Fibroblast of lung (primary cell): ENCODE results near the gene MYO5B. TPM values are rescaled to one million over a fixed set of nuclear protein-coding genes. Genes with fewer than 3 reads are reported as not detected.
"Not testable (repeated sequence)": the region's sequence is repeated elsewhere in the genome, so short reads cannot be mapped to it uniquely, and the experiment has no call there.

Experiments used
- DNase-seq, 2 donors: peaks; one replicate each; pipeline versions ENCODE4 v3.0.0 to v3.0.0-alpha.2; 2010; ENCODE audit warnings: low read depth in 2 of 2
- H2AFZ ChIP-seq: 2 replicates; pipeline ENCODE4 v1.5.1; 2012; ENCODE audit warnings: low read length, control low read depth, inconsistent platforms
- H3K27ac ChIP-seq: 2 replicates; pipeline ENCODE4 v1.5.1; 2011; ENCODE audit warnings: low read length, control low read depth; ENCODE audit not compliant: insufficient read depth
- H3K27me3 ChIP-seq: 2 replicates; pipeline ENCODE4 v1.5.1; 2011; ENCODE audit warnings: mild to moderate bottlenecking, low read length; ENCODE audit not compliant: control insufficient read depth, insufficient read depth
- H3K36me3 ChIP-seq: 2 replicates; pipeline ENCODE4 v1.5.1; 2011; ENCODE audit warnings: low read length; ENCODE audit not compliant: control insufficient read depth, insufficient read depth
- H3K4me1 ChIP-seq: 2 replicates; pipeline ENCODE4 v1.5.1; 2011; ENCODE audit warnings: low read length; ENCODE audit not compliant: control insufficient read depth, insufficient read depth; ENCODE audit errors: extremely low read depth
- H3K4me2 ChIP-seq: 2 replicates; pipeline ENCODE4 v1.5.1; 2011; ENCODE audit warnings: low read length, control low read depth; ENCODE audit not compliant: insufficient read depth; ENCODE audit errors: extremely low read depth
- H3K4me3 ChIP-seq, 4 experiments: fragments of 200-600 bp in 1 of 4; sonication (generic) in 1 of 4; replicated peaks in 1 of 4; 2 replicates each; pipeline ENCODE4 v1.5.1; 2011 to 2016; ENCODE audit warnings: low read length in 4 of 4, low read depth in 3 of 4, mild to moderate bottlenecking in 3 of 4, control low read depth in 2 of 4, inconsistent platforms in 1 of 4, mixed read lengths in 1 of 4; ENCODE audit not compliant: insufficient read depth in 1 of 4; ENCODE audit errors: control extremely low read depth in 1 of 4
- H3K79me2 ChIP-seq: 2 replicates; pipeline ENCODE4 v1.5.1; 2012; ENCODE audit warnings: mild to moderate bottlenecking, low read length, inconsistent platforms; ENCODE audit not compliant: control insufficient read depth, insufficient read depth
- H3K9ac ChIP-seq: 2 replicates; pipeline ENCODE4 v1.5.1; 2011; ENCODE audit warnings: mild to moderate bottlenecking, low read length, control low read depth; ENCODE audit not compliant: insufficient read depth
- H3K9me3 ChIP-seq: 2 replicates; pipeline ENCODE4 v1.5.1; 2012; ENCODE audit warnings: low read depth, low read length; ENCODE audit not compliant: control insufficient read depth, insufficient read depth
- H4K20me1 ChIP-seq: 2 replicates; pipeline ENCODE4 v1.5.1; 2011; ENCODE audit warnings: low read length; ENCODE audit not compliant: control insufficient read depth, insufficient read depth; ENCODE audit errors: extremely low read depth
- EZH2 ChIP-seq: IDR thresholded peaks from 2 replicates; pipeline ENCODE4 v1.5.1; 2012; ENCODE audit warnings: low read length, control low read depth, mild to moderate bottlenecking; ENCODE audit errors: missing control alignments
- polyA plus RNA-seq, 2 donors: library from polyadenylated mRNA; depleted of rRNA in 1 of 2; stranded (reverse) in 1 of 2; unstranded in 1 of 2; fragments of >200 nt; gene quantifications; 2 replicates each; pipeline ENCODE4 v1.2.1, GENCODE V29; 2011 to 2012; ENCODE audit warnings: missing spikeins in 1 of 2
- total RNA-seq: library from RNA; depleted of rRNA; stranded (reverse); fragments of >200 nt; gene quantifications from 2 replicates; pipeline ENCODE4 v1.2.1, GENCODE V29; 2014
- TF ChIP-seq, protein P1 (sequence below), 2 donors: IDR thresholded peaks in 1 of 2; conservative IDR thresholded peaks in 1 of 2; 1 replicate in 1 of 2; 2 replicates in 1 of 2; pipeline ENCODE4 v1.5.1; 2011 to 2012; ENCODE audit warnings: low read length in 2 of 2, control low read depth in 1 of 2, inconsistent platforms in 1 of 2, low read depth in 1 of 2, mild to moderate bottlenecking in 1 of 2

Gene MYO5B
- total and polyA plus RNA-seq, 2 donors (not counting 1 experiment from before 2014, with no cell fraction given), result under 0.01 to 0.06 TPM

DNA sequence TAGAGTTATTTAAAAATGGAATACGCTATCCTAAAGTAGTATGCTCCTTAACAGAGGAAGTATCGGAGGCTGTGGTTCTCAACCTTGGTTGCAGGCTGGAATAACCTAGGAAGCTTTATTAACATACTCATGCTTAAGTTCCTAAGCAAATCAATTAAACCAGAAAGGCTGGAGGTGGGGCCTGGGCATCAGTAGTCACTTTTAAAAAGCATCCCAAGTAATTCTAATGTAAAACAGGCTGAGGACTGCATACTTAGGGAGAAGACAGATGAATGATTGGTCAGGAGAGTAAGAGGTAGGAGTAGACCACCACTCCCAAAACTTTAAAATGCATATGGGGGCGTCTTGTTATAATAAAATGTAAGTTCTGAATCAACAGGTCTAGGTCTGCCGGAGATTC is 396.9 kb downstream of the MYO5B start:
- DNase-seq, result no peak
- no peaks in the 10 kb centered on the region for H3K79me2 ChIP-seq
- TF ChIP-seq EZH2, result no peak
- TF ChIP-seq, protein P1, sequence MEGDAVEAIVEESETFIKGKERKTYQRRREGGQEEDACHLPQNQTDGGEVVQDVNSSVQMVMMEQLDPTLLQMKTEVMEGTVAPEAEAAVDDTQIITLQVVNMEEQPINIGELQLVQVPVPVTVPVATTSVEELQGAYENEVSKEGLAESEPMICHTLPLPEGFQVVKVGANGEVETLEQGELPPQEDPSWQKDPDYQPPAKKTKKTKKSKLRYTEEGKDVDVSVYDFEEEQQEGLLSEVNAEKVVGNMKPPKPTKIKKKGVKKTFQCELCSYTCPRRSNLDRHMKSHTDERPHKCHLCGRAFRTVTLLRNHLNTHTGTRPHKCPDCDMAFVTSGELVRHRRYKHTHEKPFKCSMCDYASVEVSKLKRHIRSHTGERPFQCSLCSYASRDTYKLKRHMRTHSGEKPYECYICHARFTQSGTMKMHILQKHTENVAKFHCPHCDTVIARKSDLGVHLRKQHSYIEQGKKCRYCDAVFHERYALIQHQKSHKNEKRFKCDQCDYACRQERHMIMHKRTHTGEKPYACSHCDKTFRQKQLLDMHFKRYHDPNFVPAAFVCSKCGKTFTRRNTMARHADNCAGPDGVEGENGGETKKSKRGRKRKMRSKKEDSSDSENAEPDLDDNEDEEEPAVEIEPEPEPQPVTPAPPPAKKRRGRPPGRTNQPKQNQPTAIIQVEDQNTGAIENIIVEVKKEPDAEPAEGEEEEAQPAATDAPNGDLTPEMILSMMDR (conservative IDR thresholded peaks at IDR 0.05 in 1 of 2, IDR thresholded peaks at IDR 0.05 in 1 of 2; ENCODE audit: low read depth in 1 of 2, low read length in 2 of 2), result no peak

DNA sequence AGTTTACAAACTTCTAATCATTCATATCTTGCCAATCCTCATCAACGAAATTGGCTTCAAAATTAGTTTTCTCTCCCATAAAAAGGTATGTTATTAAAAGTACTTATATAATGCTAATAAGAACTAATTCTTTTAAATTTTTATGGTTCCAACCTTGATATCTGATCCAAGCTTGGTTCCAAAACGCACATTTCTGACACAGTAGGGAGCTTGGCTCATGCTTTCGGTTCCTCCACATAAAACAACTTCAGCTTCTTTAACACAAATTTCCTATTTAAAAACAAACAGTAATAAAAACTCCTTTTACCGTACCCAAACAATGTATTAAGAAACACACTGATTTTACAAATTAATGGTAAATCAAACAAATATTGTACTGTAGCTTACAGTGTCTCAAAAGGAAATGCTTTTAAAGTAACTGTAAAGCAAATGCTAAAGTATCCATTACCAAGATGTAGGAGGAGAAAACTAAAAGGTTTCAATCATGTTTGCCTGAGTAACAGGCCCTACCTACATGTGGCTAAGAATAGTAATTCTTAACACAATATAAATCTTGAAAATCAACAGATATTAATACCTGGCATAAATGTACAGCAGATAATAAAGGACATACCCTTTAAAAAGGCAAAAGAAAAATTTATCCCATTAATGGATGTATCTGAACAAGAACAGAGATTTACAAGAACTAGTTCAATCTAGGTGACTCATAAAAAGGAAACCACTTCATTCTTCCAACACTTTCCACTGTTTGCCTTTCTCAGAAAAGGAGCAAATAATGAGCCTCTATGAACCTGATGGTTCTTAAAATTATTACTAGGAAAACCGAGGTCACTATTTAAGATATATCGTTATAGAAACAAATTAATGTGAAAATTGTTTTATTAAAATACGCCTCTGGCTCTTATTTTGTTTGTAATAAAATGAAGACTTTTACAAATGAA is 399.1 kb downstream of the MYO5B start:
- Histone ChIP-seq H3K9me3 (no peaks in the 10 kb centered on the region), H3K27me3 (no peaks in the 10 kb centered on the region), H3K36me3 (no peaks in the 10 kb centered on the region), H3K4me2 (no peak overlapping the region), H3K27ac (no peak overlapping the region), H2AFZ (no peak overlapping the region), H3K4me1 (no peaks in the 10 kb centered on the region), H3K4me3 (no peak overlapping the region), H4K20me1 (no peaks in the 10 kb centered on the region), H3K9ac (no peak overlapping the region), H3K79me2 (no peaks in the 10 kb centered on the region)
- DNase-seq, result peak in 1 of 2 donors; percentile 42
- no peak for TF ChIP-seq EZH2
- TF ChIP-seq, protein P1 (conservative IDR thresholded peaks at IDR 0.05 in 1 of 2, IDR thresholded peaks at IDR 0.05 in 1 of 2; ENCODE audit: low read depth in 1 of 2, low read length in 2 of 2), result no peak

More for the DNA sequence above, 396.9 kb downstream of the MYO5B start:
- H3K27me3 ChIP-seq, result no peaks in the 10 kb centered on the region
- H3K36me3 ChIP-seq, result no peaks in the 10 kb centered on the region
- no peaks in the 10 kb centered on the region for H3K4me1 ChIP-seq
- H3K9me3 ChIP-seq, result no peaks in the 10 kb centered on the region
- no peak overlapping the region for H3K9ac ChIP-seq
- H4K20me1 ChIP-seq, result no peaks in the 10 kb centered on the region
- no peak overlapping the region for H3K4me2 ChIP-seq
- H2AFZ ChIP-seq, result no peak overlapping the region
- H3K4me3 ChIP-seq, result no peak overlapping the region
- H3K27ac ChIP-seq, result no peak overlapping the region

DNA sequence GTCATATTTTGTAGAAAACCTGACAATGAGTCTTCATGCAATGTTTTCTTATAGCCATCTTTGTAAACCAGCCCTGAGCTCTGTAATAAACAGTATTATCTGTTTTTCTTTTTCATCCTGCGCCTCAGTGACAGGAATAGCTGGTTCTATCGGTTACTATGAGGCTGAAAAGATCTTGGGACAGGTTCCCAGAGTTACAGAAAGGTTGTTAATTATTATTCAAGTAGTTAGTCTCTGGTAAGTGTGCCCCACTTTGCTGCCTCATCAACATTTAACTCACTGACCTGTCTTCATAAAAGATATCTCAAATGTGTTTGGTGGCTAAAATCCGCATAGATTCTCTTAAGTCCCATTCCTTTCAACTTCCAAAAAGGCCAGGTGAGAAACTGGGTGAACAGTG is 400.2 kb downstream of the MYO5B start:
- TF ChIP-seq, protein P1 (conservative IDR thresholded peaks at IDR 0.05 in 1 of 2, IDR thresholded peaks at IDR 0.05 in 1 of 2; ENCODE audit: low read depth in 1 of 2, low read length in 2 of 2), result no peak
- no peak for TF ChIP-seq EZH2
- no peaks in the 10 kb centered on the region for H3K9me3 ChIP-seq
- no peaks in the 10 kb centered on the region for H4K20me1 ChIP-seq
- H3K4me1 ChIP-seq, result no peaks in the 10 kb centered on the region
- H3K27ac ChIP-seq, result no peak overlapping the region
- no peak overlapping the region for H2AFZ ChIP-seq
- no peak overlapping the region for H3K4me3 ChIP-seq
- DNase-seq, result no peak
- no peaks in the 10 kb centered on the region for H3K27me3 ChIP-seq
- H3K4me2 ChIP-seq, result no peak overlapping the region
- H3K79me2 ChIP-seq, result no peaks in the 10 kb centered on the region
- H3K36me3 ChIP-seq, result no peaks in the 10 kb centered on the region
- H3K9ac ChIP-seq, result no peak overlapping the region

DNA sequence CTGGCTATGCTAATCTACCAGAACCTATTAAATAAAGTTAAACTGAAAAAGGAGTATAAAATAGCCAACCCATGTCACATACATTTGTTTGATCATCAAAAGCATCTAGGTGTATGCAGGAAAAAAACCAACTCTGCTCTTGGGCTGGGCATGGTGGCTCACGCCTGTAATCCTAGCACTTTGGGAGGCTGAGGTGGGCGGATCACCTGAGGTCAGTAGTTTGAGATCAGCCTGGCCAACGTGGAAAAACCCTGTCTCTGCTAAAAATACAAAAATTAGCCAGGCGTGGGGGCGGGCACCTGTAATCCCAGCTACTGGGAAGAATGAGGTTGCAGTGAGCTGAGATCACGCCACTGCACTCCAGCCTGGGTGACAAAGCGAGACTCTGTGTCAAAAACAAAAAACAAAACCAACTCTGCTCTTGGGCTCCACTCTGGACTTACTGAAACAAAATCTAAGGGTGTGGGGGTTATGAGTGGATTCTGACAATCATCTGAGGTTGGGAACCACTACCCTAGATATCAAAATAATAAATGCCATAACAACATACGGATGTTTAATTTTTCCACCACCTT is 405.3 kb downstream of the MYO5B start:
- H3K36me3 ChIP-seq, H3K79me2 ChIP-seq, H3K4me3 ChIP-seq: not testable (repeated sequence)

More for the DNA sequence above, 405.3 kb downstream of the MYO5B start:
- not testable (repeated sequence) for H3K4me2 ChIP-seq, H3K9ac ChIP-seq, H3K27ac ChIP-seq, H3K27me3 ChIP-seq, H3K9me3 ChIP-seq, H3K4me1 ChIP-seq, DNase-seq, H2AFZ ChIP-seq, H4K20me1 ChIP-seq
